ENCODE data around the gene KIRREL3. TPM values are rescaled to one million over a fixed set of nuclear protein-coding genes. Genes with fewer than 3 reads are reported as not detected.

Gene KIRREL3
- total and polyA plus RNA-seq, 12 donors = 0.13 to 0.58 (median 0.30) TPM

- no peaks in the 10 kb centered on the region for H3K36me3 ChIP-seq
- no peaks in the 10 kb centered on the region for H3K9me3 ChIP-seq
- ATAC-seq (no peak), DNase-seq (no peak)
- intact Hi-C loops (cut with DNase I) = no loop called here
- H3K4me1 ChIP-seq = no peaks in the 10 kb centered on the region
- H3K27me3 ChIP-seq = peaks cover 0 to 24% (median 13%) of the 10 kb centered on the region in 7 donors
- H3K27ac ChIP-seq = no peak overlapping the region
- no peak overlapping the region for H3K4me3 ChIP-seq
- 72% methylated on average over 4 of the region's 4 CpGs for WGBS, 2 donors
- no peak for TF ChIP-seq CTCF (IDR thresholded peaks at IDR 0.05)
Observed at GRCh38 chr11:126815111-126815510, 185.5 kb downstream of the KIRREL3 start.

DNA sequence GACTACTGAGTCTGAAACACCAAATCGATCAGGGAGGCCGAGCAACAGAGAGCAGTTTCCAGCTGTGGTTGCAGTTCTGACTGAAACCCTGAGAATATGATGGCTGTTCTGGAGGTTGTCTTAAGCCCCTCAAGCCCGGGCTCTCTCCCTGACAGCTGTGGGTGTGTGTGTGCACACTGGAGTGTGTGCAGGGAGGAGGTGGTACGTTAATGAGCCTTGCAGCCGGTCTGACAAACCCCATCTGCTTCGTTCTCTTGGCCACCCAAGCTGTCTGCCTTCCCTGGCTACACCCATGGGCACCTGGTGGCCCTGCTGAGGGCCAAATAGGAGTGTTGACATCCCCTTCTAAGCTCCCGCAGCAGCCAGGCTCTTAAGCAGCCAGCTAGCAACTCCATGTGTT, 189.8 kb downstream of the KIRREL3 start:
- 50 to 55% methylated on average over 7 of the region's 7 CpGs for WGBS, 2 donors
- Histone ChIP-seq H3K36me3 (no peaks in the 10 kb centered on the region), H3K27me3 (peaks cover 0 to 24% (median 2%) of the 10 kb centered on the region in 7 donors), H3K4me1 (no peaks in the 10 kb centered on the region), H3K9me3 (no peaks in the 10 kb centered on the region), H3K27ac (no peak overlapping the region), H3K4me3 (no peak overlapping the region)
- no peak for TF ChIP-seq CTCF (IDR thresholded peaks at IDR 0.05)
- intact Hi-C loops (cut with DNase I) = no loop called here
- ATAC-seq = no peak
- no peak for DNase-seq

GRCh38 chr11:126809514-126810289, 190.9 kb downstream of the KIRREL3 start:
- H3K4me3 ChIP-seq = no peak overlapping the region
- no peaks in the 10 kb centered on the region for H3K4me1 ChIP-seq
- no peaks in the 10 kb centered on the region for H3K9me3 ChIP-seq
- H3K36me3 ChIP-seq = no peaks in the 10 kb centered on the region
- H3K27me3 ChIP-seq = peaks cover 0 to 24% (median 3%) of the 10 kb centered on the region in 7 donors
- no peak for DNase-seq
- no peak for ATAC-seq
- intact Hi-C loops (cut with DNase I) = no loop called here
- 34 to 50% methylated on average over 6 of the region's 6 CpGs for WGBS, 2 donors
- no peak for TF ChIP-seq CTCF (IDR thresholded peaks at IDR 0.05)
- H3K27ac ChIP-seq = no peak overlapping the region

DNA sequence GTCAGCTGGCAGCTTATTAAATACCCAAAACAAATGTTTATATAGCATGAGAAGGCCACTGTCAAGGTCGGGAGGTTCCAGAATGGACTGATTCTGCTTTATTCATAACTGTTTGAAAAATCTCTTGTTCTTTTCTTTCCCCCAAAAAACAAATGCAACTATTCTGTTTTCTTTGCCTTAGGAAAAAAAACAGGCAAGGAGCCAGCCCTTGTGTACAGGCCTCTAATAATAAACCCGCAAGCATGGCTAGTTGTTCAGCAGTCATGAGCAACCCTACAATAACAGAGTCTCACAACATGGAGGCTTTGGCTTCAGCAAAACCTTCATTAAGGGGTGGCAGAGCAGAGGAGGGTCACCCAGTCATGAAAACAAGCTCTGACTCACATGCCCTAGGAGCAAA, 191.7 kb downstream of the KIRREL3 start:
- Histone ChIP-seq H3K4me3 (no peak overlapping the region), H3K27ac (no peak overlapping the region), H3K4me1 (no peaks in the 10 kb centered on the region), H3K36me3 (no peaks in the 10 kb centered on the region), H3K27me3 (peaks cover 0 to 24% (median 0%) of the 10 kb centered on the region in 7 donors), H3K9me3 (no peaks in the 10 kb centered on the region)
- ATAC-seq (no peak), DNase-seq (no peak)
- WGBS, 2 donors = 67 to 70% methylated on average over 2 of the region's 2 CpGs
- TF ChIP-seq CTCF (IDR thresholded peaks at IDR 0.05) = no peak
- intact Hi-C loops (cut with DNase I) = no loop called here
